Stimulated activated CD4-positive, alpha-beta T cell treated with anti-CD3 and anti-CD28 coated beads, Interleukin-1b, Interleukin-23, amount 100 ng/mL, for 24 hours (primary cell): ENCODE data around the gene HS3ST3A1.

Experiments
- DNase-seq, 4 experiments: peaks; one replicate each; pipeline ENCODE4 v3.0.0-alpha.2; 2020; ENCODE audit warnings: low read depth in 4 of 4, low spot score in 1 of 4

Gene HS3ST3A1

GRCh38 chr17:13598353-13599167, 3.2 kb downstream of the HS3ST3A1 start:
- DNase-seq = no peak

GRCh38 chr17:13597723-13598347, 3.9 kb downstream of the HS3ST3A1 start:
- DNase-seq = no peak

GRCh38 chr17:13596241-13596923, 5.3 kb downstream of the HS3ST3A1 start:
- DNase-seq = no peak

GRCh38 chr17:13595599-13595899, 6.2 kb downstream of the HS3ST3A1 start:
- DNase-seq = no peak

- peak; percentile 65 to 84 (median 78) for DNase-seq
Measured at GRCh38 chr17:13594762-13595598, 6.7 kb downstream of the HS3ST3A1 start.

- no peak for DNase-seq
Measured at GRCh38 chr17:13594310-13594709, 7.4 kb downstream of the HS3ST3A1 start.

GRCh38 chr17:13593757-13594156, 8.0 kb downstream of the HS3ST3A1 start:
- DNase-seq = no peak

GRCh38 chr17:13593021-13593751, 8.5 kb downstream of the HS3ST3A1 start:
- DNase-seq = no peak

- DNase-seq = no peak
Measured at GRCh38 chr17:13592427-13592826, 9.3 kb downstream of the HS3ST3A1 start.

GRCh38 chr17:13590441-13590840, 11.3 kb downstream of the HS3ST3A1 start:
- DNase-seq = no peak

- DNase-seq = no peak
Measured at GRCh38 chr17:13589658-13590057, 12.1 kb downstream of the HS3ST3A1 start.

- no peak for DNase-seq
Measured at GRCh38 chr17:13587487-13588338, 14.0 kb downstream of the HS3ST3A1 start.

GRCh38 chr17:13584701-13585080, 17.0 kb downstream of the HS3ST3A1 start:
- no peak for DNase-seq

GRCh38 chr17:13583996-13584700, 17.6 kb downstream of the HS3ST3A1 start:
- DNase-seq = no peak

- no peak for DNase-seq
Measured at GRCh38 chr17:13582776-13583547, 18.8 kb downstream of the HS3ST3A1 start.

GRCh38 chr17:13581925-13582324, 19.8 kb downstream of the HS3ST3A1 start:
- DNase-seq = no peak

- DNase-seq = no peak
Measured at GRCh38 chr17:13580790-13581189, 20.9 kb downstream of the HS3ST3A1 start.
